NCI-H146 (cell line): ENCODE results near the gene WDFY2.
A peak's percentile ranks its signal among the peaks of the same experiment; 100 is the strongest.

Experiments used
- DNase-seq: peaks from one replicate; lab custom pipeline; 2025; lab: John Stamatoyannopoulos, UW

The WDFY2 gene

GRCh38 chr13:51799261-51799660, 215.0 kb downstream of the WDFY2 start:
- no peak for DNase-seq

DNA sequence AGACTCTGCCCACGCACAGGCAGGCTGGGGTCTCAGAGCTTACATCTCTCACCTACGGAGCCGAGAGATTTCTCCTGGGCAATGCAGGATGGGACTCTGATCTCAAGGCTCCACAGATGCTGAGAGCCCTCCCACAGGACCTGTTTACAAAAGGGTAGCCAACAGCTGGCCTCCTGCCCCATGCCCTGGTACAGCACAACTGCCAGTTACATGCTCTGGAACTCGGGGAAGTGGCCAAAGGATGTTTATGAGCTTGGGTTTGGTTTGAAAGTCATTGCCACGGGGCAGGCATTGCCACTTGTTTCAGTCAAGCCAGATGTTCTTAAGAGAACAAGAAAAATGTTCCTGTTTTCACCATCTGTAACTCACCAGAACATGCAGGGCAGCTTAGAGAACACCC, 216.2 kb downstream of the WDFY2 start:
- no peak for DNase-seq

GRCh38 chr13:51801631-51802099, 217.4 kb downstream of the WDFY2 start:
- DNase-seq = no peak

GRCh38 chr13:51802631-51803418, 218.6 kb downstream of the WDFY2 start:
- peak; percentile 50 for DNase-seq

DNA sequence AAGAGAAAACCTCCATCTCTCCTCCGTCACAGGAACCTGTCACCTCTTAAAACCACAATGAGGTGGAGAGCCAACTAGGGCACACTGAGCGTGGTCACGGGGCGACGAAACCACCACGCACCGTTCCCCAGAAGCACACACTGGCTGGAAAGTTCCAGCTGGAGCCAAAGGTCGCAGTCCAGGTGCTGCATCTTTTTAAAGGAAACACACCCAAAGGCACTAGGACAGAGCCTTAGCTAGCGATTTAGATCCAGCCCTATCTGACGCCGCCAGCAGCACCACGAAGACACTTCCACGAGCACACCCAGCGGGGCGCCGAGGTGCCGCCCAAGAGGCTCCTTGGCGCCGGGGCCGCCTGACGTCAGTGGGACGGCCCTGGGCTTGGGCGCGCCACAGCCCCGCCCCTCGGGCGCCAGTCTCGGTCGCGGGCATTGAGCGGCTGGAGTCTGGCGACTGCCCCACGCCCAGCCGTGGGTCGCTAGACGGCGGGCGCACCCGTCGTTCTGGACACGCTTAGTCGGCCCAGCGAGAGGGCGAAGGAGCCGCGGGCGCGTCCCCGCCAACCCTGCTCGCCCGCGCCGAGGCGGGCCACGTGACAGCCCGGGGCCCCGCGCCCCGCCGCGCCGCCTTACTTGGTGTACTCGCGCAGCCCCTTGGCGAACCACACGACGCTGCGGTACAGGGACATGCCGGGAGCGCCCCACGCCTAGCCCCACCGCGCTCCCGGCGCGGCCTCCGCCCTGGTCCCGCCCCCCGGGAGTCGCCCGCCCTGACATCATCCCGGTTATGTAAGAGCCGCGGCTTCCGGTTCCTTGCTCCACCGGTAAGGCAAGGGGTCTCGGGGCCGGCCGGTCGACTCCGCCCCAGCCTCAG, 219.4 kb downstream of the WDFY2 start, which contains the start of gene DHRS12:
TSS of gene DHRS12 (minus strand) at position 742 of the 873 bp plus-strand sequence. CDS start 4,504 bp downstream, outside the sequence.
- peak; percentile 81 for DNase-seq

- no peak for DNase-seq
These were observed 220.3 kb downstream of the WDFY2 start for GRCh38 chr13:51804295-51805172.

GRCh38 chr13:51805313-51805712, 221.1 kb downstream of the WDFY2 start:
- DNase-seq = no peak

- no peak for DNase-seq
These were observed 221.7 kb downstream of the WDFY2 start for GRCh38 chr13:51805925-51806324.

GRCh38 chr13:51806566-51806965, 222.3 kb downstream of the WDFY2 start:
- DNase-seq = peak; percentile 21

DNA sequence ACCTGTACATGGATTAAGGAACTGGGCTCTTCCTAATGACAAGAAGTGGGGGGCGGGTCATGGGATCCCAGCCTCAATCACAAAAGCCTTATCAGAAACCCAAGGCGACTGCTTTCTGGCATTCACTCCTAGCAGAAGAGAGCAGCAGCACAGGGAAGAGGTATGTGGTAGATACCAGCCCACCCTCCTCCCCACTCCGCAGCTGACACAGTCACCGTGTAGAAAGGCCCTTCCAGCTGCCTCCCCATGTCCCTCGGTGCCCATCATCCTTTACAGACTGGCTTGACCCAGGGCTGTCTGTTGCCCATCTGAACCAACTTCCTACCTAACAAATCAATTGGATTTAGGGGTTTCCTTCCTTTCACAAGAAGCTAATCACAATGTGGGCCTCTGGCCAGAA, 222.8 kb downstream of the WDFY2 start:
- no peak for DNase-seq

DNA sequence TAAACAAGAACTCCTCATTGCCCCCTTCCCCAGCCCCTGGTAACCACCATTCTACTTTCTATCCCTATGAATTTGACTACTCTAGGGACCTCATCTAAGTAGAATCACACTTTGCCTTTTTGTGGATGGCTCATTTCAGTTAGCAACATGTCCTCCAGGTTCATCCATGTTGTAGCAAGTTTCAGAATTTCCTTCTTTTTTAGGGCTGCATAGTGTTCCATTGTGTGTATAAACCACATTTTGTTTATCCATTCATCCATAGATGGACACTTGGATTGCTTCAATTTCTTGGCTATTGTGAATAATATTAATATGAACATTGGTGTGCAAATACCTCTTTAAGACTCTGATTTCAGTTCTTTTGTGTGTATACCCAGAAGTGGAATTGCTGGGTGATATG, 224.5 kb downstream of the WDFY2 start:
- no peak for DNase-seq

- DNase-seq = peak; percentile 76
These were observed 226.8 kb downstream of the WDFY2 start for GRCh38 chr13:51811046-51811445.

DNA sequence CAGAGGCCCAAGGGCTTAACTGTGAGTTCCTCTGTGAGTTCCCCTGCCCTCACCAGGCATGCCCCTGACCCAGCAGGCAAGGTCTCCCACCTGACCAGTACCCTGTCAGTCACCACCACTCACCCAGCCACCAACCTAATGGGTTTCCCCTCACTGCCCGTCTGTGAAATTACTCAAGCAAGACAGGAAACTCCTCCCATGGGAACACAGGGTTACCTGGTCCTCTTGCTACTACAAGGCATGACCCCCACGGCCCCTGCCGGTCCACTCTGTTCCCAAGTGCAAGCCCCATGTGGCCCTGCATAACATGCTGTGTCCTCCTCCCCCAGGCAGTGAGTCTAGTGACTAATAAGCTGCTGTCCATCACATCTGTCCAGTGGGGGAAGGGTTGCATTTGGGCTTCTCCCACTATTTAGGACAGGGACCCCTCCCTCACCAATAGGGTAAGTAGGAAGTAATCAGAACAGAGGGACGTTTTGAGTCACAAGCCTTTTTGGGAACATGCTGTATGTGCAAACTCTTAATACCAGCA, 227.7 kb downstream of the WDFY2 start:
- no peak for DNase-seq

GRCh38 chr13:51814071-51814470, 229.8 kb downstream of the WDFY2 start:
- DNase-seq = no peak

- DNase-seq = peak; percentile 69
These were observed 230.8 kb downstream of the WDFY2 start for GRCh38 chr13:51814825-51815650.

DNA sequence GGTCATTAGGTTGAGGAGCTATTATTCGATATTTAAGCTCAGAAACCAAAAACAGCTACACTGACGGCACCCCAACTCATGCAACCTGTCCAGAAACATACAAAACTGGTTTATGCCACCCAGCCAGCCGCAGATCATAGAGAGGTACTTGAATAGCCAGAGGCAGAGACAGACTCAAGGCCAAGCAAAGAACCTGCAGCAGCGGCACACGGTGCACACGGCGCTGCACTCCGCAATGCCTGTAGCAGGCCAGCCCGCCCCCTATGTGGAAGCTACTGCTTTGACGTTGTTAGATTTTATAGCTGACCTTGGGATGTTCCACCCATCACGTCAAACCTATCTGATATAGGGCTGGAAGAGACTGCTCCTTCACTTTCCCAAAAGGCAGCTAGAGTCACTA, 231.6 kb downstream of the WDFY2 start:
- peak; percentile 26 for DNase-seq

GRCh38 chr13:51816604-51817249, 232.5 kb downstream of the WDFY2 start:
- peak; percentile 74 for DNase-seq
